SKM-1 (cell line): Measurements from ENCODE around the gene CACNA2D2.

ENCODE experiments used
- DNase-seq: peaks from one replicate; lab custom pipeline; 2025; ENCODE audit not compliant: unreplicated experiment; lab: John Stamatoyannopoulos, UW

Gene CACNA2D2

DNA sequence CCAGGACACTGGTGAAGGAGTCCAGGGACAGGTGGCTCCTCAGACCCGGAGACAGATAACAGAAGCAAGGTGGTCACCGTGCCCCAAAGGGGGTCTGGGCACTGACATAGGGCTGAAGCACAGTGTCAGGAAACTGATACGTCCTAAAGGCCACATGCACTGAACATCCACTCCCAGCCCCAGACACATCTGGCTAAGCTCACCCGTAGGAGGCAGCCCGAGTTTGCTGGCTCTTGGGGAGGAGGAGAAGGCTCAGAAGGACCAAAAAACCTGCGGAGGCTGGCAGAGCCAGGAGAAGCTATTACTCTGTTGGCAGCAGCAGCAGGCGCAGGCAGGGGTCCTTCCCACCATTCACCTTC, 1.2 kb downstream of the CACNA2D2 start:
- DNase-seq = no peak

DNA sequence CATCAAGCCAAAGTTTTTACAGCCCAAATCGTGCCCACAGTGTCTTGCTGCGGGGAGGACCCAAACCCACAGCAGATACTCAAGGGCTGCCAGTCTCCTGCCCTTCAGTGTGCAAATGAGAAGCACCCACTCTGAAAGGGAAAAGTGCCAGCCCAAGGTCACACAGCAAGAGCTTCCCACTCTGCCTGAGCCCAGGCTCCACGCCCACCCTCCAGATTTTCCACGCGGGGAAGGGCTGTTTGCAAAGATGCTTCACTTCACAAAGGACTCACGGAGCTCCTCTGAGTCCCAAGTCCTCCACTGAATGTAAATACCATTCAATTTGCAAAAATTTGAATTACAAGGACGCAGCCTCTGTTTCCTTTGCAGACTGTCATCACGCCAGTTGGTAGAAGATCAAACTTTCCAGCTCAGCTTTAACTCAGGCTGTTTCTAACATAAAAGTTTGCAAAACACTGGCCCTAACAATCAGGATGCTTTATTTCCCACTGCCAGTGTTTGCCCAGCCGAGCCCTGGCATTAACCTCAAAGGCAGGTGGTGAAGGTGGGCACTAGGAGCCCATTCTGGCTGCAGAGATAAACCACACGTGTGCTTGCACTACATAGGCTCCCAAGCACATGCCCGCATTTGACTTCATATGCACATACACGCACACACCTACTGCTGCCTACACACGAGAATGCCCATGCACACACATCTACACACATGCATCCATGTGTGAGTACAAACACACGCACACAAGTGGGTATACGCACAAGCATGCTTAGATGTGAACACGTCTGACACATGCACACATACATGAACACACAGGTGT, 7.6 kb downstream of the CACNA2D2 start:
- DNase-seq = no peak

DNA sequence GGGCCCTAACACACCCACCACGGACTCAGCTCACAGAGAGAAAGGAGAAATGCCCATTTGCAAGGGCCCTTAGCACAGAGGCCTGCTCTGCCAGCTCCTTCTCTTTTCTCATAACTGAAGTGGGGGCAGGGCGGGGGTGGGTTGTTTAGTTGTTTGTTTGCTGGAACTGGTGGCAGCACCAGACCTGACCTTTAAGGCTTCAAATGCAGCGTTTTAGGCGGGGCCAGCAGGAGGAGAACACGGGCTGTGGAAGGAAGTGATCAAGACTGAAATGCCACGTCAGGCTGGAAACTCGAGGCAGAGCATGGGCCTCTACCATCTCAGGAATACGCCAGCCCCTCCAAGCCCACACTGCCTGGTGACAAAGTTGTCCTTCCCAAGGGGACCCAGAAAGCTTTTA, 9.3 kb downstream of the CACNA2D2 start:
- no peak for DNase-seq

- DNase-seq = no peak
Measured at GRCh38 chr3:50493623-50494022, 9.8 kb downstream of the CACNA2D2 start.

GRCh38 chr3:50493086-50493485, 10.3 kb downstream of the CACNA2D2 start:
- DNase-seq = no peak

DNA sequence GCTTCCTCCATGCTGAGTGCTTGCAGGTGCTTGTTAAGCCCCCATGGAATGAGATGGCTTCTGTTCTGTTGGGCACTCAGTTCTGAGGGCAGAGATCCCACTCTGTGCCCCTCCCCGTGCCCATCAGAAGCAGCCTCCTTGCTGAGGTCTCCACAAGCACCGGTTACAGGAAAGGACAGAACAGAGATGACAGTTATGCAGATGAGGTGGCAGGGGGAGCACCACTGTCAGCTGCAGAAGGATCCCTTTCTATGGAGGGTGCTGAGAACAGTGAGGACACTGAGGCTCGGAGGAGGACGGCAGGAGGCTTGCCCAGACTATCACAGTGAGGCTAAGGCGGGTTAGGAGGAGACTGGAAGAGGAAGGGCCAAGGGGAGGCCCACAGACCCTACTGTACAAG, 12.4 kb downstream of the CACNA2D2 start:
- no peak for DNase-seq

- no peak for DNase-seq
Measured at GRCh38 chr3:50490424-50490823, 13.0 kb downstream of the CACNA2D2 start.

- no peak for DNase-seq
Measured at GRCh38 chr3:50487181-50487580, 16.3 kb downstream of the CACNA2D2 start.

DNA sequence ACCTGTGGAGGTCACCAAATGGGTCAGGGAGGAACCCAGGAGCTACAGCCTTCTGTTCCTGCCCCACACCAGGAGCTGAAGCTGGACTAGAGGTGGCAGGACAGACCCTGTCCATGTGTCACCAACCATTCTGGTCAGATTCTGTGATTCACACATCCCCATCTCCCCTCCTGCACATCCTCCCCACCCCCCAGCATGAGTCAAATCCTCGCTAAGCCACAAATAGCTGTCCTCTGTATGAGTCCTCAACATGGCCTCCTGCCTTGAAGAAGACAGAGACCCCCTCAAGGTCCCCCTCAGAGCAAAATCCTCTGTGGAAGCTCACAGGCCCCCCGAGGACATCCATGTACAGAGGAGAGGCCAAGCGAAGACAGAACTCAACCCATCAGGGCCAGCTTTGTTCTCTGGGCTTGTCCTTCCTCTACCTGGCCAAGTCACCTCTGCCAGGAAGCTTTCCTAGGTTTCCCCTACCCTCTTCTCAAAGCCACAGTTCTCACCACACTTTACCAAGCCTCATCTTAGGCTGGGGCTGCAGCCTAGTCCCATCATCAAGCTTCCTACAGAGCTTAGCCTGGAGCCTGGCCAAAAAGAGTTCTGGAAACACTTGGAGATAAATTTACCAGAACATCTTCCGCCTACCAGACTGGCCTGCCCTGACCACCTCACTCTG, 17.1 kb downstream of the CACNA2D2 start:
- no peak for DNase-seq

- no peak for DNase-seq
Measured at GRCh38 chr3:50484722-50485121, 18.7 kb downstream of the CACNA2D2 start.

DNA sequence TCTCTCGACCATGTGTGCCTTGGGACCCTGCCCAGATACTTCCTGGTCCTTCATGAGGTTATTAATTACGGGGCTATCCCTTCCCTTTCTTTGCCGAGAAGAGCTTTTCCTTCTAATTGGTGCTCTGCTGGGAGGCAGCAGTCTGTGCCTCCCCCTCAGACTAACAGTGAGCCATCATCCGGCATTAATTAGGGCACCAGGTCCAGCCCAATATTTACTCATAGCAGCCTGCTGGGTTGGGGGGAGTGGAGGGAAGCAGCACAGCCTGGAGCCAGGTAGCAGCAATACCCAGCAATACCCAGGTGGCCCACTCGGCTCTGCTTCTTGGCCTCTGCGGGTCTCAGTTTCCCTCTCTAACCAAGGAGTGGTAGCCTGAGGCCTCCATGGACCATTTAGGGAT, 20.1 kb downstream of the CACNA2D2 start:
- no peak for DNase-seq

- no peak for DNase-seq
Measured at GRCh38 chr3:50481992-50482391, 21.4 kb downstream of the CACNA2D2 start.

GRCh38 chr3:50480471-50480870, 23.0 kb downstream of the CACNA2D2 start:
- DNase-seq = no peak

- DNase-seq = no peak
Measured at GRCh38 chr3:50479523-50479922, 23.9 kb downstream of the CACNA2D2 start.

DNA sequence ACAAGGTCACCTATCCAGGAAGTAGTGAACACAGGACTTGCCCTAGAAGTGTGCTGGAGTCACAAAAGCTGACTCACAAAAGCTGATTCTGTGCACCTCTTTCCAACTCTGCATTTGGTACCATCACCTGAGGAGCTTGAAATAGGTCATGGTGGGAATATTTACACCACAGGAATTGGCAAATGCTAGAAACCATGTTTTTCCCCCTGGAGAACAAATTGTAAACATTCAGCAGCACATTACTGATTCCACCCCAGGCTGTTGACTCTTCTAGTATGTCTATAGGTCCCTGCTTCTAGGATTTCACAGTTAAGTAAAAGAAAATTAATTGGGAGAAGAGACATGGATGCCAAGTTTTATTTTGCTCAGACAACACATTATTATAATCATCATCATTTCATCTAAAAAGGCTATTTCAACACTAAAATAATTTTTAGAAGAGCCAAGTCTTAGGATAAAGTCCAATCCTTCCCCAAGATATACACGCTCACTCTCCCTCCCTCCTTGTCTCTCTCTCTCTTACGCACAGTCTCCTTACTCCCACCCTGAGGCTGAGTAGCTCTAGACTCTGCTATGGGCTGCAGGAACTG, 24.7 kb downstream of the CACNA2D2 start:
- DNase-seq = no peak

GRCh38 chr3:50478051-50478450, 25.4 kb downstream of the CACNA2D2 start:
- DNase-seq = no peak

DNA sequence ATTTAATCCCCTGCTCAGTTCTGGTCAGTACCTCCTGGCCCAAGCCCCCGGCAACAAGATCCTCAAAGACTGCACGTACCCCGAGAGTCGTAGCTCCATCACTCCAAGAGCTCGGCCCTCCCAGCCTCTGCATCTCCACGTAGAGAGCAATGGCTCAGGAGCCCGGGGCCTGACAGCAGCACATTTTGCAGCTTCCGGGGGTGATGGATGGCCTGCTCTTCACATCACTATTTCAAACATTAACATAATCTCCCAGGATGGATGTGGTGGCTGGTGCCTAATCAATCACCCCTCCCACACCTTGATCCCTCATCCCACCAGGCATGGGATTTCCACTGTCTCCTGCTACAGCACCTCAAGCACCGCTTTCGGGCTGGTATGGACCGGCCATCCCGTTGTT, 28.1 kb downstream of the CACNA2D2 start:
- DNase-seq = no peak

- DNase-seq = no peak
Measured at GRCh38 chr3:50474717-50475116, 28.7 kb downstream of the CACNA2D2 start.

GRCh38 chr3:50473768-50474167, 29.7 kb downstream of the CACNA2D2 start:
- DNase-seq = no peak

GRCh38 chr3:50472958-50473357, 30.5 kb downstream of the CACNA2D2 start:
- DNase-seq = no peak

- no peak for DNase-seq
Measured at GRCh38 chr3:50470658-50471057, 32.8 kb downstream of the CACNA2D2 start.

GRCh38 chr3:50467919-50468318, 35.5 kb downstream of the CACNA2D2 start:
- DNase-seq = no peak
